ENCODE measurements around the gene HS6ST3. TPM values are rescaled to one million over a fixed set of nuclear protein-coding genes. Genes with fewer than 3 reads are reported as not detected.

Gene HS6ST3
- total RNA-seq, 1 experiment from 2014 or later = 0.11 TPM

- H3K36me3 ChIP-seq (ENCODE audit: low read depth, low read length) = no peaks in the 10 kb centered on the region
- no peaks in the 10 kb centered on the region for H3K9me2 ChIP-seq (replicated peaks; ENCODE audit: low read length)
- H3K9me3 ChIP-seq (ENCODE audit: low read length) = no peaks in the 10 kb centered on the region
- H3K27me3 ChIP-seq (ENCODE audit: low read length) = no peaks in the 10 kb centered on the region
- no peak overlapping the region for H3K27ac ChIP-seq (ENCODE audit: low read length)
- H3K4me1 ChIP-seq (ENCODE audit: insufficient read depth, low read length) = no peaks in the 10 kb centered on the region
- CTCF ChIA-PET = no interaction called here
- H3K4me3 ChIP-seq (ENCODE audit: low read length) = no peak overlapping the region
- no peaks in the 10 kb centered on the region for H3F3A ChIP-seq (ENCODE audit: low read length, unreplicated experiment)
- ATAC-seq = no peak
- H2AFZ ChIP-seq (ENCODE audit: low read length) = no peak overlapping the region
- BruUV-seq (replicated peaks) = no TSS peak
- H3K4me2 ChIP-seq (ENCODE audit: low read length) = no peak overlapping the region
- intact Hi-C loops (cut with micrococcal nuclease) = no loop called here
- DNase-seq = no peak
- POLR2A ChIA-PET (ENCODE audit: unreplicated experiment) = no interaction called here
- no peaks in the 10 kb centered on the region for H3K79me2 ChIP-seq (ENCODE audit: low read length)
- no peak overlapping the region for H3K9ac ChIP-seq (ENCODE audit: low read length)
- TF ChIP-seq CTCF (conservative IDR thresholded peaks at IDR 0.05; ENCODE audit: low read depth, low read length) (no peak), EZH2phosphoT487 (IDR thresholded peaks at IDR 0.05; ENCODE audit: borderline replicate concordance, low read length) (no peak), EZH2 (IDR thresholded peaks at IDR 0.05; ENCODE audit: low read length, unreplicated experiment) (no peak)
- no peaks in the 10 kb centered on the region for H4K20me1 ChIP-seq (ENCODE audit: low read length)
These were observed 21.2 kb upstream of the HS6ST3 start for GRCh38 chr13:96068729-96069128.

GRCh38 chr13:96071504-96071903, 18.4 kb upstream of the HS6ST3 start:
- no peak for ATAC-seq
- Histone ChIP-seq H4K20me1 (ENCODE audit: low read length) (no peaks in the 10 kb centered on the region), H3K9me2 (replicated peaks; ENCODE audit: low read length) (no peaks in the 10 kb centered on the region), H3K27ac (ENCODE audit: low read length) (no peak overlapping the region), H3K9me3 (ENCODE audit: low read length) (no peaks in the 10 kb centered on the region), H3K4me3 (ENCODE audit: low read length) (no peak overlapping the region), H3K4me1 (ENCODE audit: insufficient read depth, low read length) (no peaks in the 10 kb centered on the region), H3F3A (ENCODE audit: low read length, unreplicated experiment) (no peaks in the 10 kb centered on the region), H3K4me2 (ENCODE audit: low read length) (no peak overlapping the region), H3K79me2 (ENCODE audit: low read length) (no peaks in the 10 kb centered on the region), H3K27me3 (ENCODE audit: low read length) (no peaks in the 10 kb centered on the region), H2AFZ (ENCODE audit: low read length) (no peak overlapping the region), H3K9ac (ENCODE audit: low read length) (no peak overlapping the region), H3K36me3 (ENCODE audit: low read depth, low read length) (no peaks in the 10 kb centered on the region)
- TF ChIP-seq EZH2 (IDR thresholded peaks at IDR 0.05; ENCODE audit: low read length, unreplicated experiment) (no peak), EZH2phosphoT487 (IDR thresholded peaks at IDR 0.05; ENCODE audit: borderline replicate concordance, low read length) (no peak), CTCF (conservative IDR thresholded peaks at IDR 0.05; ENCODE audit: low read depth, low read length) (no peak)
- no TSS peak for BruUV-seq (replicated peaks)
- intact Hi-C loops (cut with micrococcal nuclease) = no loop called here
- POLR2A ChIA-PET (ENCODE audit: unreplicated experiment) = no interaction called here
- CTCF ChIA-PET = no interaction called here
- no peak for DNase-seq

- no peak for DNase-seq
- no peaks in the 10 kb centered on the region for H3F3A ChIP-seq (ENCODE audit: low read length, unreplicated experiment)
- no peak for TF ChIP-seq EZH2phosphoT487 (IDR thresholded peaks at IDR 0.05; ENCODE audit: borderline replicate concordance, low read length)
- TF ChIP-seq CTCF (conservative IDR thresholded peaks at IDR 0.05; ENCODE audit: low read depth, low read length) = no peak
- TF ChIP-seq EZH2 (IDR thresholded peaks at IDR 0.05; ENCODE audit: low read length, unreplicated experiment) = no peak
- CTCF ChIA-PET = no interaction called here
- no peak overlapping the region for H3K4me3 ChIP-seq (ENCODE audit: low read length)
- H3K27ac ChIP-seq (ENCODE audit: low read length) = no peak overlapping the region
- POLR2A ChIA-PET (ENCODE audit: unreplicated experiment) = no interaction called here
- no peaks in the 10 kb centered on the region for H3K79me2 ChIP-seq (ENCODE audit: low read length)
- BruUV-seq (replicated peaks) = no TSS peak
- no peak for ATAC-seq
- H3K27me3 ChIP-seq (ENCODE audit: low read length) = no peaks in the 10 kb centered on the region
- no peak overlapping the region for H2AFZ ChIP-seq (ENCODE audit: low read length)
- no peaks in the 10 kb centered on the region for H3K9me3 ChIP-seq (ENCODE audit: low read length)
- no peaks in the 10 kb centered on the region for H3K36me3 ChIP-seq (ENCODE audit: low read depth, low read length)
- no peaks in the 10 kb centered on the region for H4K20me1 ChIP-seq (ENCODE audit: low read length)
- no peak overlapping the region for H3K9ac ChIP-seq (ENCODE audit: low read length)
- H3K4me1 ChIP-seq (ENCODE audit: insufficient read depth, low read length) = no peaks in the 10 kb centered on the region
- intact Hi-C loops (cut with micrococcal nuclease) = no loop called here
- no peaks in the 10 kb centered on the region for H3K9me2 ChIP-seq (replicated peaks; ENCODE audit: low read length)
- no peak overlapping the region for H3K4me2 ChIP-seq (ENCODE audit: low read length)
These were observed 17.5 kb upstream of the HS6ST3 start for GRCh38 chr13:96072392-96072791.

Data from PC-3 (cell line).